Activated effector memory CD4-positive, alpha-beta T cell treated with anti-CD3 and anti-CD28 coated beads, Interleukin-2, amount 50 U/mL, for 16 hours (primary cell): ENCODE data around the gene NDUFB11.
"Not testable (repeated sequence)": the region's sequence is repeated elsewhere in the genome, so short reads cannot be mapped to it uniquely, and the experiment has no call there.

Experiments
- DNase-seq: peaks from one replicate; pipeline ENCODE4 v3.0.0-alpha.2; 2020

The NDUFB11 gene

GRCh38 chrX:47146121-47146935 is 1.8 kb upstream of the NDUFB11 start:
- no peak for DNase-seq

- DNase-seq: no peak
These were observed 1.1 kb upstream of the NDUFB11 start for GRCh38 chrX:47145395-47146120.

- DNase-seq: no peak
These were observed 442 bp downstream of the NDUFB11 start for GRCh38 chrX:47143894-47144625.

GRCh38 chrX:47138171-47138570 is 6.3 kb downstream of the NDUFB11 start:
- DNase-seq: no peak

- DNase-seq: not testable (repeated sequence)
These were observed 8.9 kb downstream of the NDUFB11 start for GRCh38 chrX:47135650-47136049.

GRCh38 chrX:47133493-47133892 is 11.0 kb downstream of the NDUFB11 start:
- DNase-seq: no peak

- no peak for DNase-seq
These were observed 14.6 kb downstream of the NDUFB11 start for GRCh38 chrX:47129899-47130358.

- peak; percentile 94 for DNase-seq
These were observed 15.2 kb downstream of the NDUFB11 start for GRCh38 chrX:47129157-47129898.

- not testable (repeated sequence) for DNase-seq
These were observed 20.0 kb downstream of the NDUFB11 start for GRCh38 chrX:47124466-47124865.

GRCh38 chrX:47116551-47117110 is 27.9 kb downstream of the NDUFB11 start:
- not testable (repeated sequence) for DNase-seq

GRCh38 chrX:47112316-47112954 is 32.1 kb downstream of the NDUFB11 start:
- no peak for DNase-seq

GRCh38 chrX:47110936-47111615 is 33.4 kb downstream of the NDUFB11 start:
- DNase-seq: not testable (repeated sequence)

- no peak for DNase-seq
These were observed 43.3 kb downstream of the NDUFB11 start for GRCh38 chrX:47101206-47101605.

GRCh38 chrX:47098338-47099094 is 46.0 kb downstream of the NDUFB11 start:
- no peak for DNase-seq

- no peak for DNase-seq
These were observed 47.5 kb downstream of the NDUFB11 start for GRCh38 chrX:47097018-47097417.

- no peak for DNase-seq
These were observed 50.6 kb downstream of the NDUFB11 start for GRCh38 chrX:47093860-47094259.

GRCh38 chrX:47093248-47093647 is 51.3 kb downstream of the NDUFB11 start:
- DNase-seq: no peak
